ENCODE results near the gene GLTPD2.

- no peak for TF ChIP-seq POLR2A (IDR thresholded peaks at IDR 0.05)
- TF ChIP-seq CTCF (IDR thresholded peaks at IDR 0.05): no peak
Measured at GRCh38 chr17:4753392-4753791, 35.4 kb upstream of the GLTPD2 start.

All from lower leg skin (tissue), 3 donors.